Progenitor cell of endocrine pancreas (in vitro differentiated cells): Measurements from ENCODE around the gene SYCP2. TPM values are rescaled to one million over a fixed set of nuclear protein-coding genes. Genes with fewer than 3 reads are reported as not detected.

ENCODE experiments used
- DNase-seq: peaks from one replicate; pipeline ENCODE4 v3.0.0; 2021; ENCODE audit warnings: low spot score; ENCODE audit not compliant: unreplicated experiment
- H3K27ac Mint-ChIP-seq: 2 replicates; pipeline ENCODE4 v1.8.0; 2021; ENCODE audit warnings: mild to moderate bottlenecking, moderate library complexity, mixed read lengths
- H3K27me3 Mint-ChIP-seq: 2 replicates; pipeline ENCODE4 v1.8.0; 2021; ENCODE audit warnings: mixed read lengths
- H3K36me3 Mint-ChIP-seq: 2 replicates; pipeline ENCODE4 v1.8.0; 2022; ENCODE audit warnings: mixed read lengths; ENCODE audit not compliant: insufficient read depth
- H3K4me1 Mint-ChIP-seq: 2 replicates; pipeline ENCODE4 v1.8.0; 2021; ENCODE audit warnings: low read depth, mixed read lengths
- H3K4me3 Mint-ChIP-seq: 2 replicates; pipeline ENCODE4 v1.8.0; 2021; ENCODE audit warnings: low read depth, mild to moderate bottlenecking, moderate library complexity, mixed read lengths
- H3K9me3 Mint-ChIP-seq: 2 replicates; pipeline ENCODE4 v1.8.0; 2021; ENCODE audit warnings: low read depth, mixed read lengths
- CTCF ChIP-seq: fragments of 200-600 bp; sonication (generic); IDR thresholded peaks from one replicate; pipeline ENCODE4 v1.5.0; 2021; ENCODE audit warnings: antibody characterized with exemption, mild to moderate bottlenecking; ENCODE audit not compliant: unreplicated experiment
- total RNA-seq: library from RNA; stranded (reverse); gene quantifications from 2 replicates; pipeline ENCODE4 v1.2.1, GENCODE V29; 2021

The SYCP2 gene
- total RNA-seq, 1 donor from 2014 or later, result 2.2 TPM

DNA sequence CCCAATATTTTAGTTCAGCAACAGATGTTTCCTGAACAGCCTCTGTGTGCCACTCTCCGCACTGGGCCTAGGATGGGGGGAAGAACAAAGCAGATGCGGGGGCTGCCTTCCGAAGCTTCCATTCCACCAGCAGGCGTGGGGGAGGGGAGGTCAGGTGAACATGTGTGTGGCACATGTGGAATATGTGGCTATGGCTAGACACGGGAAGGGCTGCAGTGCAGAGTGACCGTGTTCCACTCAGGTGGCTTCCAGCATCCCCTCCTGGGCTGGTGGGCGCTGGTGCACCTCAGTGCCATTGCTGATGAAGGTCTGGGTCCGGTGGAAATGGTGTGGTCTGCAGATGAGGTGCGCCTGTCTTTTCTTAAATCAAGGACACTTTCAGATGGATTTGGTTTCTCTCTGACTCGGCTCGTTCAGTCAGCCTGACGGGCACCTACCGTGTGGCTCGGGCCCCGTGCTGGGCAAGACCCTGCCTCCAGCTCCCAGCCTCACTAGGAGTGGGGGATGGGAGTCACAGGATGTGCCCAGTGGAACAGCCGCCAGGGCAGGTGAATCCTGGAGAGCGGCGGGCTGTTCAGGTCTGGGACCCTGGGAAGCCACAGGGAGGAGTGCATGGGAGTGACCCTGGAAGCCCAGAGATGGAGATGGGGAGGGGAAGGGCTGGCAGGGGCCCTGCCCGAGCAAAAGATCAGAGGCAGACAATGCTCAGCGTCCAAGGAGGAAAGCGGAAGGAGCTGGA lies 111.0 kb downstream of the SYCP2 start:
- no peak for TF ChIP-seq CTCF
- Mint-ChIP-seq H3K27me3 (peaks cover 13% of the 10 kb centered on the region), H3K4me3 (no peak overlapping the region), H3K36me3 (no peaks in the 10 kb centered on the region), H3K9me3 (no peaks in the 10 kb centered on the region), H3K4me1 (no peaks in the 10 kb centered on the region), H3K27ac (no peak overlapping the region)
- DNase-seq, result no peak

DNA sequence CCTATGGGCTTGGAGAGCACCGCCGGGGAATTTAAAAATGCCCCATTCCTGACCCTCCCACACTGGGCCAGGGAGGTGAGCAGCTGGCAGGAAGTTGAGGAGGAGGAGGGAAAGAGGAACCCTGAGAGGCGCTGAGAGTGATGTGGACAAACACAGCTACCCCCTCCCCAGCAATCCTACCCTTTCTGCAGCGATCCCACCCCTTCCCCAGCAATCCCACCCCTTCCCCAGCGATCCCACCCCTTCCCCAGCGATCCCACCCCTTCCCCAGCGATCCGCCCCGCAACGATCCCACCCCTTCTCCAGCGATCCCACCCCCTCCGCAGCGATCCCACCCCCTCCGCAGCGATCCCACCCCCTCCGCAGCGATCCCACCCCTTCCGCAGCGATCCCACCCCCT lies 111.6 kb downstream of the SYCP2 start:
- H3K27ac Mint-ChIP-seq, result no peak overlapping the region
- H3K4me3 Mint-ChIP-seq, result no peak overlapping the region
- TF ChIP-seq CTCF, result no peak
- no peaks in the 10 kb centered on the region for H3K36me3 Mint-ChIP-seq
- no peaks in the 10 kb centered on the region for H3K9me3 Mint-ChIP-seq
- H3K4me1 Mint-ChIP-seq, result no peaks in the 10 kb centered on the region
- peaks cover 10% of the 10 kb centered on the region for H3K27me3 Mint-ChIP-seq
- DNase-seq, result no peak

DNA sequence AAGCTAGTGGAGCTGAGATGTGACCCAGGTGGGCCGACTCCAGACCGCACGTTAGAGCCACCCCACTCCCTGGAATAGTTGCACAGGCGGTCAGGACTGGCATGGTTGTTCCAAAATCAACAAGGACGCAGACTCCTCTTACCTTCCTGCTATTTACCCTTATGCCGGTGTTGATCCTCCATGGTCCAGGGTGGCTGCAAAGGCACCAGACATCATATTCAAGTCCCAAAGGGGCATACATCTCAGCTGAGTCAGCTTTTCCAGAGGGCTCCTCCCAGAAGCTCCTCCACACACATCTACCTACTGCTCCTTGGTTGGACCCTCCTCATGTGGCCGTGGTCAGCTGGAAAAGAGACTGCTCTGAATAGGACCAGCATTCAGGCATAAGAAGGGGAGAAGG lies 112.2 kb downstream of the SYCP2 start:
- no peak for TF ChIP-seq CTCF
- Mint-ChIP-seq H3K9me3 (no peaks in the 10 kb centered on the region), H3K27me3 (peaks cover 6% of the 10 kb centered on the region), H3K4me3 (no peak overlapping the region), H3K27ac (no peak overlapping the region), H3K4me1 (no peaks in the 10 kb centered on the region), H3K36me3 (no peaks in the 10 kb centered on the region)
- DNase-seq, result no peak

- no peaks in the 10 kb centered on the region for H3K36me3 Mint-ChIP-seq
- H3K27me3 Mint-ChIP-seq, result peaks cover 6% of the 10 kb centered on the region
- no peaks in the 10 kb centered on the region for H3K4me1 Mint-ChIP-seq
- H3K27ac Mint-ChIP-seq, result no peak overlapping the region
- DNase-seq, result no peak
- no peak for TF ChIP-seq CTCF
- no peaks in the 10 kb centered on the region for H3K9me3 Mint-ChIP-seq
- H3K4me3 Mint-ChIP-seq, result no peak overlapping the region
Measured at GRCh38 chr20:59820204-59821041, 113.0 kb downstream of the SYCP2 start.

- Mint-ChIP-seq H3K27me3 (peaks cover 6% of the 10 kb centered on the region), H3K4me3 (no peak overlapping the region), H3K36me3 (no peaks in the 10 kb centered on the region), H3K9me3 (no peaks in the 10 kb centered on the region), H3K4me1 (no peaks in the 10 kb centered on the region), H3K27ac (no peak overlapping the region)
- no peak for TF ChIP-seq CTCF
- no peak for DNase-seq
Measured at GRCh38 chr20:59819496-59820203, 113.8 kb downstream of the SYCP2 start.
